Measurements from ENCODE around the gene GPR52. TPM values are rescaled to one million over a fixed set of nuclear protein-coding genes. Genes with fewer than 3 reads are reported as not detected.

Gene GPR52
- total RNA-seq, 1 experiment from 2014 or later: 0.90 TPM

- H3K4me1 ChIP-seq (ENCODE audit: insufficient read depth, low read length, poor library complexity, severe bottlenecking): no peaks in the 10 kb centered on the region
- H3K4me3 ChIP-seq (ENCODE audit: low read depth, low read length, poor library complexity, severe bottlenecking): no peak overlapping the region
- H3K9me3 ChIP-seq (ENCODE audit: low read depth, low read length, poor library complexity, severe bottlenecking): no peaks in the 10 kb centered on the region
- intact Hi-C loops (cut with micrococcal nuclease; ENCODE audit: unreplicated experiment): no loop called here
- ChIA-PET CTCF (no interaction called here), POLR2A (ENCODE audit: low non-redundant PET) (no interaction called here)
- TF ChIP-seq EZH2 (IDR thresholded peaks at IDR 0.05; ENCODE audit: borderline replicate concordance, low read depth, low read length, poor library complexity, severe bottlenecking): no peak
- no peak for TF ChIP-seq CTCF (conservative IDR thresholded peaks at IDR 0.05; ENCODE audit: low read depth, low read length)
- no TSS peak for BruUV-seq (replicated peaks)
- no peaks in the 10 kb centered on the region for H3K36me3 ChIP-seq (ENCODE audit: insufficient read depth, low read length, poor library complexity, severe bottlenecking)
- no peak for DNase-seq (ENCODE audit: low spot score)
- H3K27me3 ChIP-seq (replicated peaks; ENCODE audit: insufficient read depth, low read depth, low read length, poor library complexity): no peaks in the 10 kb centered on the region
- H3K27ac ChIP-seq (ENCODE audit: low read depth, low read length, poor library complexity, severe bottlenecking): no peak overlapping the region
Measured at GRCh38 chr1:174401075-174401474, 46.7 kb upstream of the GPR52 start.

GRCh38 chr1:174405219-174405618, 42.5 kb upstream of the GPR52 start:
- no peaks in the 10 kb centered on the region for H3K27me3 ChIP-seq (replicated peaks; ENCODE audit: insufficient read depth, low read depth, low read length, poor library complexity)
- H3K36me3 ChIP-seq (ENCODE audit: insufficient read depth, low read length, poor library complexity, severe bottlenecking): no peaks in the 10 kb centered on the region
- BruUV-seq (replicated peaks): no TSS peak
- DNase-seq (ENCODE audit: low spot score): no peak
- POLR2A ChIA-PET (ENCODE audit: low non-redundant PET): no interaction called here
- no peak overlapping the region for H3K27ac ChIP-seq (ENCODE audit: low read depth, low read length, poor library complexity, severe bottlenecking)
- H3K4me1 ChIP-seq (ENCODE audit: insufficient read depth, low read length, poor library complexity, severe bottlenecking): no peaks in the 10 kb centered on the region
- CTCF ChIA-PET: no interaction called here
- TF ChIP-seq CTCF (conservative IDR thresholded peaks at IDR 0.05; ENCODE audit: low read depth, low read length): no peak
- TF ChIP-seq EZH2 (IDR thresholded peaks at IDR 0.05; ENCODE audit: borderline replicate concordance, low read depth, low read length, poor library complexity, severe bottlenecking): no peak
- intact Hi-C loops (cut with micrococcal nuclease; ENCODE audit: unreplicated experiment): no loop called here
- H3K9me3 ChIP-seq (ENCODE audit: low read depth, low read length, poor library complexity, severe bottlenecking): no peaks in the 10 kb centered on the region
- H3K4me3 ChIP-seq (ENCODE audit: low read depth, low read length, poor library complexity, severe bottlenecking): no peak overlapping the region

- H3K27ac ChIP-seq (ENCODE audit: low read depth, low read length, poor library complexity, severe bottlenecking): no peak overlapping the region
- no peaks in the 10 kb centered on the region for H3K36me3 ChIP-seq (ENCODE audit: insufficient read depth, low read length, poor library complexity, severe bottlenecking)
- intact Hi-C loops (cut with micrococcal nuclease; ENCODE audit: unreplicated experiment): no loop called here
- no peak overlapping the region for H3K4me3 ChIP-seq (ENCODE audit: low read depth, low read length, poor library complexity, severe bottlenecking)
- DNase-seq (ENCODE audit: low spot score): no peak
- no peaks in the 10 kb centered on the region for H3K4me1 ChIP-seq (ENCODE audit: insufficient read depth, low read length, poor library complexity, severe bottlenecking)
- ChIA-PET POLR2A (ENCODE audit: low non-redundant PET) (no interaction called here), CTCF (no interaction called here)
- TF ChIP-seq CTCF (conservative IDR thresholded peaks at IDR 0.05; ENCODE audit: low read depth, low read length): no peak
- no peaks in the 10 kb centered on the region for H3K9me3 ChIP-seq (ENCODE audit: low read depth, low read length, poor library complexity, severe bottlenecking)
- H3K27me3 ChIP-seq (replicated peaks; ENCODE audit: insufficient read depth, low read depth, low read length, poor library complexity): no peaks in the 10 kb centered on the region
- no TSS peak for BruUV-seq (replicated peaks)
Measured at GRCh38 chr1:174406421-174406820, 41.3 kb upstream of the GPR52 start.

All from A673 (cell line).